HG03175 (cell line): Measurements from ENCODE around the gene CNPPD1.

ENCODE experiments used
- ATAC-seq: cut with Tn5 transposase; IDR thresholded peaks from one replicate; pipeline ENCODE4 v1.9.1; 2021; ENCODE audit warnings: mild to moderate bottlenecking, moderate library complexity; ENCODE audit not compliant: unreplicated experiment

Gene CNPPD1

DNA sequence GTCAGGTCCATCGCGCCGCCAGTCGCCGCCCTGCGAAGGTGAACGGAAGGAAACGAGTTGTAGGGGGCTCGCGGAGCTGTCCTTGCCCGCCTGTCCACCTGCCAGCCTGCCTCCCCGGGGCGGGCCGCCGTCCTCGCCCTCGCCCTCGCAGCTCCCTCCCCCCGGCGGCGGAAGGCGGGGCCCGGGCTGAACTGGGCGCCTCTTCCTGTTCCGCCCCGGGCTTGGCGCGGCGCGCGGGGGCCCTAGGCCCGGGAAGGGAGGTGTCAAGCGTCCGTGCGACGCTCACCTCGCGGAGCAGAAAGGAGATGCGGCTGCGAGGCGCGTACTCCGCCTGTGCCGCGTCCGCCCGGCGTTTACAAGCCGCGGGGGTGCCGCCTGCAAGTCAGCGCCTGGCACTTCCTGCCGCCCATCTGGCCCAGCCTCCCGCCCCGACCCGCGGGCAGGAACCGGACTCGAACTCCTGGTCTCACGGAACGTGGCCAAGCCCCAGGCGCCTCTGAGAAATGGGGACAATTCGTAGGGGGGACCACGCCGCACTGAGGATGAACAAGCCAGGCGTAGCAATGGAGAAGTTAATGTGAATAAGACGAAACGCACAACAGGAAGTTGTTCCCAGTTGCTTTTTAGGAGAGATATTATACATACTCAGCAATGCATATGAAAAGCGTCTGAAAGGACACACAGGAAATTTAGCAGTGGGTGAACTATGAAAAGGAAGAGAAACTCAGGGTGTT lies at the start of gene CNPPD1:
Gene CNPPD1, minus strand, starts transcription at position 108 of the 734 bp plus-strand sequence. Its CDS starts 97 bp downstream, at position 11.
- peak; percentile 68 for ATAC-seq

DNA sequence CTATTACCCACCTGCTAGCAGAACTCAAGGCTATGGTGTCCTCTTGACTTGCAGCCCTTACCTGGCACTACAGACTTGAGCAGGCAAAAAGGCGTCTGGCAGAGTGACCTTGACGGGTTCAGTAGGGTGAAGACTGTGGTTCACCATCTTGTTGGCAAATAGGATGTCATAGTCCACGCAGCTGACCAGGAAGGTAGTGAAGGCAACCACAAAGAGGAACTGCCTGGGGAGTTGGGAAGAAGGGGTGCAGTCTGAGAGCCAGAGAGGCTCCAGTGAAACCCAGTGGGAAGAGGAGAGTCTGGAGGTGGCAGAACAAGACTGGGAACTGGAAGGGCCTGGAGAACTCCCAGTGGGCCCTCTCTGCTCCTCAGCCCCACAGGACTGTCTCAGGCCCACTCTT lies 48.6 kb upstream of the CNPPD1 start:
- ATAC-seq: no peak

- no peak for ATAC-seq
Observed at GRCh38 chr2:219223831-219224610, 47.3 kb upstream of the CNPPD1 start.

DNA sequence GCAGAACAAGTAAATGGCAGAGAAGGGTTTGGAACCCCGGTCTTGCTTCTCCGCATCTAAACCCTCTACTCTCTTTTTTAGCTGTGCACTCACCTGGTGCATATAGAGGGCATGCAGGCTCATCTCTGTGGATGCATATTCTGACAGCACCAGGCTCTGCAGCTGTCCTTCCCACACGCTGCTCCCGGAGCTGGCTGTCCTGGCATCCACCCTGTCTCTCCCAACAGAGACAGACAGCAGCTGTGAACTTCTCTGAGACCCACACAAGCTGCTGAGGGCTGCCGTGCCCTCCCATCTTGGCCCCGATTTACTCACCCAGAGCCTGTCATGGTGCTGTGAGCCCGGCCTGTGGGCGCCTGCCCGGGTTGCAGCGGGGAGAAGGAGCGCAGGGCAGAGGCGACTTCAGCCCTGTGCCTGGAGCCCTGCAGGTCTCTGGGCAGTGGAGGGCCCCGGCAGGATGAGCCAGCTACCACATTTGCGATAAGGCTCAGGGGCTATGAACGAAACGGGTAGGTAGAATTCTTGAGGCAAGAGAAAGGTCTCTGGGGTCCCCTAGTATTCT lies 45.3 kb upstream of the CNPPD1 start:
- no peak for ATAC-seq

- no peak for ATAC-seq
Observed at GRCh38 chr2:219220652-219221402, 44.1 kb upstream of the CNPPD1 start.

DNA sequence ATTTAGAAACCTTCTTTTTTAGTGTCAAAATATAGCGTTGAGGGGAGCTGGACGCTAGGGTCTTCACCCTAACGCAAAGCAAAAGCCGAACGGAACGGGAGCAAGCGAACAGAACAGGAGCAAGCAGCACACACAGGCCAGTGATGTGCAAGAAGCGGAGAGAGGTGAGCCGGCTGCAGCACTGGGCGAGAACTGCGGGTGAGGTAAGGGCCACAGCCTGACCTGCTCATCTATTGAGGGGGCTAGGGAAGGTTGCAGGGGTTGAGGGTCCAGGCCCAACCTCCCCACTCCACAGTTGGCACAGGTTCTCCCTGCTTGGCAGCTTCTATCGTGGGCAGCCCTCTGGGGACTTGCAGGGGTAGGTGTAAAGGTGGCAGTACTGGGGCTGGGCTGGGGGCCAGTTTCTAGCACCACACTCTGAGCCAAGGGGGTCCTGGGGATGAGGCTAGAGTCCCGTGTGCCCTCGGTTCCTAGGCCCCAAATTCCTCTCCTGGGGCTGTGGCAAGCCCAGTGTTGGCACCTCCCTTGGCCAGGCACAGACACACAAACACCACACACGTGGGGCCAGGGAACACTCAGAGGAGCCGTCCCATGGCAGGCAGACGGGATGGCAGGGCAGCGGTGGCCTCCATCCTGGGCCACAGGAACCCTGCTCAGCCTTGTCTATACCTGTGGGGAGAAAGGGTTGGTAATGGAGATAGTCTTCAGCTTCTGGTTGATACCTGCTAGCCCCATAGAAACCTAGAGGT lies 43.2 kb upstream of the CNPPD1 start:
- no peak for ATAC-seq

DNA sequence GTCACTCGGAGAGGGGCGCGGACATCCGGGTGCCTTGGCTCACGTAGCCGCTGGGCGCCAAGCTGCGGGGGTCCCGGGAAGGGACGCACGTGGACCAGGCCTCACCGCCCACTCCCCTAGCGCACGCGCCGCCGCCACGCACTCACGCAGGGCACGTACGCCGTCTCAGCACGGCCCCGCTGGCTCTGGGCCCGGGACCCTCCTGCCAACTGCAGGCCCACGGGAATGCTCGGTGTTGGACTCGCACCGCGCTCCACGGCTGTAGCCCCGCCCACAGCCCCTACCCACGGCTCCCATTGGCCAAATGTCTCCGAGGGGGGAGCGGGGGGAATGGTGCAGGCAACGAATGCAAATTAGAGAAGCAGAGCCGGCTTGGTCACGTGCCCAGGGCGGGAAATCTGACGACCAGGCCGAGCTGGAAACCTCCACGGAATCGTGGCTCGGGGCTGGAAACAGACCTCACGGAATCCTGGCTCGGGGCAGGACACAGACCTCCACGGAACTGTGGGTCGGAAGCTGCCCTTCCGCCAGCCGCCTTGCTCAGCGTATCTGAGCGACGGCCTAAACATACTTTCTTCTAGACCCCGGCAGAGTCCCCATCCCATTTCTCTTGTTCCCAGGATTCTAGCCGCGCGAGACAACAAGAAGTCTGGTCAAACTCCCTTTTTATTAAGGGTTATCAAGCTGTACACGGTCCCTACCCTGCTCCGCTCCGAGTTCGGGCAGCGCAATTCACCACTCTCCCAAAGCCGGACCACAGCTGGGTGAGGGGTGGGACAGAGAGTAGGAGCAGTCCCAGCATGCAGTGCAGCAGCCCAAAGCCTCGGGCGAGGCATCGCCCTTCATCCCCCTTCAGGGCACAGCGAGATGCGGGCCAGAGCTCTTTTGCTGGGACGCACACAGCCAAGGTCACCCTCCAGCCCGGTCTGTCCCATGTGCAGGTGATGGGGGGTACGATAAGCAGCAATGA lies 42.3 kb upstream of the CNPPD1 start, which contains the start of gene ABCB6:
Gene ABCB6, minus strand, starts transcription at position 227 of the 970 bp plus-strand sequence. CDS start 285 bp downstream, outside the sequence.
- ATAC-seq: peak; percentile 85

DNA sequence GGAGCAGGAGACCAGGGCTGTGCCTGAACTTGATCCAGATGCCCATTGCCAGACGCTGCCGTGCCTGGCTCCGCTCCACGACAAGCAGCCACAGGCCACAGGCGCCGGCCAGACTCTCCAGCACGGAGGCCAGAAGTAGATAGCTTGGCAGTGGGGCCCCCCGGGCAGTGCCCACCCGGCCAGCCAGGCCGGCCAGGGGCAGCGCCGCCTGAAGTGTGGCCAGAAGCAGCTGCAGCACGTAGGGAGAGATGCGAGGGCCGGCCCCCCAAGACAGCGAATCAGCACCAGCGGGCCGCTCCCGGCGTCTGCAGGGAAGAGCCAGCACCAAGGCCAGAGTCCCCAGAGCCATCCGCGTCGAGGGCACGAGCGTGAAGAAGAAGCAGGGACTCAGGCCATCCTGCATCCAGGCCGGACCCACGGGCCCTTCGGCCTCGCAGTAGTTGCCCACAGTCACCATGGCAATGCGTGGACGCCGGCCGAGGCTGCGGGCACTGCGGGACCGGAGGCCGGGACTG lies 41.5 kb upstream of the CNPPD1 start:
- ATAC-seq: peak; percentile 32

GRCh38 chr2:219216535-219216915 lies 39.8 kb upstream of the CNPPD1 start:
- no peak for ATAC-seq

DNA sequence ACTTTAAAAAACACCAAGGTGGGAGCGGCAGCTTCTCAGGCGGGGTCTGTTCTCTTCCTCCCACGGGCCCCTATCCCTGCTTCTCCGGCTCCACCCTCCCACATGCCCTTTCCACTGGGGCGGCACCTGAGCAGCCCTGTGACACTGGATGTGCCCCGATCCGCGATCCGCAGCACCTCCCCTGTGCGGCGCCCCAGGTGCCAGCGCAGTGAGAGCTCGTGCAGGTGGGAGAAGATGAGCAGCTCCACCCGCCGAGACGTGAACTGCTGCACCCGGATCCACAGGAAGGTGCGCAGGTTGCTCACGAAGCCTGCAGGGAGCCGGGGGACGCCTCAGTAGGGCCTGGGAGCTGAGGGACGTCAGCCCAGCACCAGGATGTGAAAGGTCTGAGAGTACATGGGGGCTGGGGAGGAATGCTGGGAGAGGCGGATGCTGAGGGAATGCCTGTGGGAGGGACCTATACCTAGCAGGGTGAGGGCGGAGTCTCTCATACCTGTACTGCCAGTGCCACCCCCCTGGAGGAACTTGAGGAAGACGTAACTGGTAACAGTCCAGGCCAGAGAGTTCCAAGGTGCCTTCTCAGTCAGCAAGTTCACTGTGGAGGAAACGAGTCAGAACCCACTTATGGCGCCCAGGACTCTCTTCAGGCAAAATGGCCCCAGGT lies 39.3 kb upstream of the CNPPD1 start:
- ATAC-seq: no peak

DNA sequence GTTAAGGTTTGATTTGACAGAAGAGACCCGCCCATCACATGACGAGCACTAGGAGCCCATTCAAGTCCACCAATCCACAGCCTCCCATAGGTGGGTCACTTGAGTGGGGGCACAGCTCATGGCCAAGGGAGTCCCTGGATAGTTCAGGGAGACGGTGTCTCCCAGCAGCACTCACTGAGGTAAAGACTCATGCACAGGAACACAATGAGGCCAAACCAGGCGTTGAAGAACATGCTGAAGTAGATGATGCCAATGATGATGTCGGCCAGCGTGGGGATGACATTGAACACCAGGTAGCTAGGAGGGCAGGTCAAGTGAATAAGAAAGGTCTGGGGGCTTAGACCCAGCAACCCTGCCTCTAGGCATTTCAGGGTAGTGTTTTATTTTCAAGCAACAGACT lies 38.1 kb upstream of the CNPPD1 start:
- ATAC-seq: no peak

GRCh38 chr2:219214141-219214540 lies 37.4 kb upstream of the CNPPD1 start:
- no peak for ATAC-seq

DNA sequence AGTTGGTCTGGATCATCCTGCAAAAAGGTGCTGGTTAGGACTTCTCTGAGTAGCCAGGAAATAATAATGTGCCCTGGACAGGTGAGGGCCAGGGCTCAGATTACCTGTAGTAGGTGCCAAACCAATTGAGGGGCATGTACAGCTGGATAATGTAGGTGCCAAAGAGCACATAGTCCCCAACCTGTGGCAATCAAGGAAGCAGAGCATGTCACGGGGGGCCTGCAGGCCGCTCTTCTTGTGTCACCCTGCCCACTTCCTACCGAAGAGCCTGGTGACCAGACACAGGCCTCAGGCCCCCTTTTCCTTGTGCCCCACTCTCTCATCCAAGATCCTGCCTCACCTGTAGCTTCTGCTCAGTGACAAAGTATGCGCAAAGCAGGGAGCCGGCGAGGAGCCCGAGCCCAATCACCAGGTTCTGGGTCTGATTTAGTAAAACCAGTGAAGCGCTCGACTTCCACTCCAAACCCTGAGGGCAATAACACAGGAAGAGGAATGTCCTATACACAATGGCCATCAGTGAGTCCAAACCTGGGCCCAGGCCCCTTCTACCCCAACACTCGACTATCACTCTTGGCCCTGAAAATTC lies 36.9 kb upstream of the CNPPD1 start:
- no peak for ATAC-seq

GRCh38 chr2:219213026-219213415 lies 36.3 kb upstream of the CNPPD1 start:
- ATAC-seq: no peak

- ATAC-seq: no peak
Observed at GRCh38 chr2:219210886-219211362, 34.2 kb upstream of the CNPPD1 start.

DNA sequence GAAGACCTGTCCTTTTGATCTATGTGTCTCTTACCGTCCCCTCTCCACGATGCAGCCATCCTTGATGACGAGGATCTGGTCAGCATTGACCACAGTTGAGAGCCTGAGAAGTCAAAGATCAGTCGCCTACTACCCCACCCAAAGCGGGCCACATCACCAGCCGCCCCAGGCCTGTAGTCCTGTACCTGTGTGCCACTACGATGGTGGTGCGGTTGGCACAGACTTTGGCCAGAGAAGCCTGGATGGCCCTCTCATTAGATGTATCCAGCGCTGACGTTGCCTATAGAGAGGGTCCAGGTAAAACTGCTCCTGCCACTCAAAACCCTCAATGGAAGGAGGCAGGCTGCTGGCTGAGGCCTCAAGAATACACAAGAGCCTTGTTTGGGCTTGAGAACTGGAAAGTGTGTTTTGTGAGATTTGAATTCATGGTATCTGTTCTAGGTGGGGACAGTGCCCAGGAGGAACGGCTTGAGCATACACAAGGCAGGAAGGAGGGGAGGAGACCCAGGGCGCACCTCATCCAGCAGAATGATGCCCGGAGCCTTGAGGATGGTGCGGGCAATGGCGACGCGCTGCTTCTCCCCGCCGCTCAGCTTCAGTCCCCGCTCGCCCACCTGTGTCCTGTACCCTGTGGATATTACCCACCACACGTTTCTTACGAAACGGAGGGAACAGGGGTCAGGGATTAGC lies 33.6 kb upstream of the CNPPD1 start:
- ATAC-seq: no peak
